Activated T-cell treated with anti-CD3 and anti-CD28 coated beads for 48 hours (primary cell): ENCODE measurements around the gene DPM1.
A peak's percentile ranks its signal among the peaks of the same experiment; 100 is the strongest.

ENCODE experiments used
- DNase-seq: peaks from one replicate; pipeline ENCODE4 v3.0.0-alpha.2; 2020; ENCODE audit warnings: low read depth

The DPM1 gene

DNA sequence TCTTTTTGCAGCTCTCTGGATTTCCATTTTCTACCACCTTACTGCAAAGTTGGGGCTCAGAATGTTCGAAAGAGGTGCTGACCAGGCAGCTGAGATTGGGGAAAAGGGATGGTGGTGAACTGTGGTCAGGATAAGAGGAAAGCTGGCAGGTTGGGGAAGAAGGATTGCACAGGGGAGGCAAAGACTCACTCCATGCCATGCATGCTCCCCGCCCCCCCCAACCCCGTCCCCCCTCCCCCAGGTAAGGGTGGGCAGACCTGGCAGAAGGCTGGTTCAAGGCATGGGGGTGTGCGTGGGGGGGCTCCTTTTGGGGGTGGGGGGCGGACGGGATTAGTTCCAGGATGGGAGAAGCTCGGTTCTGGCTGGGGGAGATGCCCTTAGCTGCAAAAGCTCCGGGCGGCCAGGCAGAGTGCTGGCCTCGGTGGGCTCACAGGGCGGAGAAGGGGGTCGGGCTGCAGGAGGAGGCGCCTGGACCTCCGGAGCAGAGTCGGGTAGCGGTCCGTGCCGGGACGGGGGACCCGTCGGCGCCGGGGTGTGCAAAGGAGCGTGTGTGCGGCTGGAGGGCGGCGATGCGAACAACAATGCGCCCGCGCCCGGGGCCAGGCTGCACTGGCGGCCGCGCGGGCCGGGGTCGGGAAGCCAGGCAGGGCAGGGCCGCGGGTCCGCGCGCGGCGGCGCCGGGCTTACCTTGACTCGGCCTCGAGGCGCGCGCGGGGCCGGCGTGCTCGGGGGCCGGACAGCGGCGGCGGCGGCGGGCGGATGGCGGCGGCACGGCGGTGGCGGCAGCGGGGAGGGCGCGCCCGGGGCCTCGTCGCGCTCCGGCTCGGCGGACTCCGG is 28.0 kb downstream of the DPM1 start:
- peak; percentile 24 for DNase-seq

DNA sequence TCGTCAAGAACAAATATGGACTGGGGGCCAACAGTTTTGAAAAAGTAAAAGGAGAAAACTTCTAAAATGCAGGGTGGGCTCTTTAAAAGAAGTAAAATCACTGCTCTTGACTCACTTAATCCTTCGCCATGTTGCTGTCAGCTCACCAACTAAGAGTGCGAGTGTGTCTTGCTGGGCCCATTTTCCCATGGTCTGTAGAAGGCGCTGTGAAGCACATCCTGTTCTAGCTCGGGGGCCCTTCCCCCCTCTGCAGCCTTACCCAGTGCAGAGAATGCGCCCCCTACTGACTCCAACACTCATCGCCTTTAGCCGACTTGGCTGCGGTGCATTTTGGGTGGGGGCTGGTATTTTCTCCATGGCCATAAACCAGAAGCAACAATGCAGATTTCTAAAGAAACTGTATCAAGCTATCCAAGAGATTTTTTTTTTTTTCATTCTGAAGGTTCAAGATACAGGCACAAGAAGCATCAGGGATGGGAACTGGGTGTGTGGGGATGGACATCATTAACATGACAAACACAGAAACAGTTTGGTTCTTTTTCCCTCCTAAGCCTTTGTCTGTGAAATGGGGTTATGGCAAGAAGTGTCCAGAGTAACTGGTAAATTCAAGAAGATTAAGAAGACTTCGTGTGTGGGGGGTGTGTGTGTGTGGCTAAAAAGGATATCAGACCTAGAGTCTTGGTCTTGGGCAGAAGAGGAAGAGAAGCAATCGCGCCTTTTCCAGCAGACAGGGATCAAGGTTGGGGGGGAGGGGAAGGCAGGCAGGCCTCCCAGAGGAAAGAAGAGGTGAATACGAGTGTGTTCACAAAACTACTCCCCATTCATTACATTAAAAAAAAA is 28.8 kb downstream of the DPM1 start:
- peak; percentile 88 for DNase-seq

DNA sequence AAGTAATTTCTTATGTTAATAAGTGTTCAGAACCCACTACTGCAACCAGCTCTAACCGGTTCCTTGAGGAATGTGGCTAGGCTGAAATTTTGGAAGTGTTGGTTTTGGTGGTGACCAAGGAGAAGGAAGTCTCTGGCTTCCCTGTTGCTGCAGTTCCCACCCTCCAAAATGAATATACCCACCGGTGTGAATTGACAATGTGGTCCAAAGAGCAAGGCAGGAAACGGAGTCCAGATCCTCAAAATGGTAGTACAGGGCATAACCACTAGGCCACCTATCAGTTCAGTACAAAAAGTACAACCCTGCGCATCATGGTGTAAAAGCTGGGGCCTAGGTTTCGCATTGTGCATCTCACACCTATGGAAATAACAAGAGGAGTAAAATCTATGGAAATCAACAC is 29.9 kb downstream of the DPM1 start:
- DNase-seq, result no peak

DNA sequence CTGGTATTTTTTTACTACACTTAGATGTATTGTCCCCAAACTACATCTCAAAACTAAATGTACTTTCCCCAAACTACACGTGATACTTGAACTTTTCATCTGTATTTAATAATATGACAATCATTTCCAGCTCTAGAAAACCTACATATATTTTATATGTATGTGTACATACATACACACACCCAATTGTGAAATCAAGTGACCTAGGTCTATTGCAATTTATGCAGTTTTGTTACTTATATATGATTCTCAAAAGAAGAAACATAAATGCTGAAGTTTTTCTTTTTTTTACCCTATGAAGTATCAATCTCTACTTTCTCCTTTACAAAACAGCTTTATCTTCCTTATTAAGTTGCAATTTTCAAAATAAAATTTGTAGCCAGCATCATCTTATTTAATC is 31.8 kb downstream of the DPM1 start:
- no peak for DNase-seq

DNA sequence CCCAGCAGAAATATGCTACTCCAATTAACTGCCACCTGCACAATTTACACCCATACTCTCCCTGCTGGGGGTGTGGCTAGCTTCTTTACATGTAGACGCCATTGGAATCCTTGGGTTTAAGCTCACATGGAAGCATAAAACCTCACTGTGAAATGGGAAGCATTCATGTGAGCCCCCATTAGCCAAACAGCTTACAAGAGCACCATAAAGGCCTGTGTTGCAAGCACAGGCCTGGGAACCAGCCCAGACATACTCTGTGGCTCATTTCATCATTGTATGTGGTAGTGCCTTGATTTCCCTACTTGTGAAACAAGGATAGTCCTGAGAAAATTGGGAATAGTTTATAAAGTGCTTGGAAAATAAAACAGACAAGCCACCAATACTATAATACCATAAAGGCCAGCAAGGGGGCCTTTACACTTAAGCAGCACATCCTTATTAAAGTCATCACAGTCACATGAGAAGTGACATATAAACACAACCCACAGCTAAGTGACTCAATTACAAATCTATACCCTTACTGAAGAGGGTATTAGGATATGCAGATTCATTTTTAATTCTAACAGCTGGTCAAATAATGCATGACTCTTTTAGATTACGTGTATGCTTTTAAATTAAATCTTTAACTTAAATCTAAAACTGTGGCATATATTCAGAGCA is 33.9 kb downstream of the DPM1 start:
- DNase-seq, result no peak

DNA sequence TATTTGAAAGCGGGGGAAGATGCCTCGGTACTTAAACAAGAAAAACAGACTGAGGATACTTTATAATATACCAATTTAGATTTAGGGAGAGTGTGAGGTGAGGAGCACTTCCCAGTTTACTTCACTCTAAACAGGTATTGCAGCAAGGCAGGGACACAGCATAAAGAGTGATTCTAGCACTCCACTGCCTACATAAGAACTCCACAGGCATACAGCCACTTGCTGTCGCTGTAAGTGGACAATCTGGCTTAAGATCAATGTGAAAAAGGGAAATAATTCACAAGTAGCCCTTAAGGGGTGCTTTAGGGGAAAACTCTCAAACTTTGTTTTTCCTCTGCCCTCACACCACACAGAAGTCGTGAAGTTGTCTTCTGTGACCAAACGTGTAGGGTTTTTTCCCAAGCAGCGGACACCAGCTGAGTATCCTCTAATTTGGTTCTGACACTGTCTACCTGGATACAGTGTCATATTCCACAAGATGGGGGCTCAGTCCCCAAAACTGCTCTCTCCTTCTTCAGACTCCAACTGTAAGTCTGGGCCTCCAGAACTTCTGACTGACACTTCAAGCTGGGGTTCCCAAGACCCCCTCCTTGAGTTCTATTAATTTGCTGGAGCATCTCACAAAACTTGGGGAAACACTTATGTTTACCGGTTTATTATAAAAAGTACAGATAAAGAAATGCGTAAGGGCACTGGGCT is 36.4 kb downstream of the DPM1 start:
- DNase-seq, result no peak

DNA sequence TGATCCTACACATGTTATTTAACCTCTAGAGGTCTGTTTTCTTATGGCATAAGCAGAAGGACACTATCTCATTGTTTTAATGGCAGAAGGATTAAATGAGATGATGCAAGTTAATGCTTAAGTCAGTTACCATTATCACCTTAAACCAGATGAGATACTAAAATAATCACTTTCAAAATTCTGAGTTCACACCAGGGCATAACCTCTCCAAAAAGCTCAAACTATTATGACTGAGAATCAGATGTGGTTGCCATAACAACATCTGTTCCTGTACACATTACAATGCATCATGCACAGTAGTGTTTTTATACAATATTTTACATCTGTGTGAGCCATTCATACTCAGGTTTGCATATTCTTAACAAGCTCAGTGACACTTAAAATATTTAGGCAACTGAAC is 37.3 kb downstream of the DPM1 start:
- DNase-seq, result no peak

DNA sequence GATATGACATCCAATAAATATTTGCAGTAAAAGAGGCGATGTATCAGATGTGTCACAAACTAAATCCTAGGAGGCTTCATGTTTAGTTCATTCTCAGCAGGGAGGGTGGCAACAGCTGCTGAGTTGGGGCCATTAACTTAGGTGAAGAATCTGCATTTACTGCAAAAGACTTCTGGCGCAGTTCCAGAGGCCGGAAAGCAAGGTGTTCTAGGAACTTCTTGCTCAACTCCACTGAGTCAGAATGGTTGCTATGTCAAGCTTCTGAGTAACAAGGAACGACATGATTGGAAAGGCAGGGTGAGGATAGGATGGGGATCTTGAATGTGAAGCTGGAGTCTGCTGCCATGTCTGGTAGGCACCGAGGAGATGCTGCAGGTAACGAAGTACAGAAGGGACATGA is 38.8 kb downstream of the DPM1 start:
- DNase-seq, result no peak

DNA sequence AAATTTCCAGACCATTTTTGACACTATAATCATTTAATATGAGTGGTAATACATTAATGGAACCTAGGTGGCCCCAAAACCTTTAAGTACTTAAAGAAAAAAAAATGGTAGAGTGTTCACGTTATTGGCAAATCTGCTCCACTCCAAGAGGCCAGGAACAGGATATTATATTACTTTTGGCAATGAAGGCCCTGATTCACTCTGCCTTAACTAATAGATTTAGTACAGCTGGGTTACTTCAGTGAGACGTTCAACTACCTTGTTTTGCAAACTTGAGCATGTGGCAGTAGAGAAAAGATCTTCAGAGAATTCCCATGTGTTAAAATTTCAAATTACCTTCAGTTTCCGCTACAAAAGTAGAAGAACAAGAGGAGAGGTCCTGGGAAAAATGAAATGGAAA is 39.9 kb downstream of the DPM1 start:
- DNase-seq, result no peak

DNA sequence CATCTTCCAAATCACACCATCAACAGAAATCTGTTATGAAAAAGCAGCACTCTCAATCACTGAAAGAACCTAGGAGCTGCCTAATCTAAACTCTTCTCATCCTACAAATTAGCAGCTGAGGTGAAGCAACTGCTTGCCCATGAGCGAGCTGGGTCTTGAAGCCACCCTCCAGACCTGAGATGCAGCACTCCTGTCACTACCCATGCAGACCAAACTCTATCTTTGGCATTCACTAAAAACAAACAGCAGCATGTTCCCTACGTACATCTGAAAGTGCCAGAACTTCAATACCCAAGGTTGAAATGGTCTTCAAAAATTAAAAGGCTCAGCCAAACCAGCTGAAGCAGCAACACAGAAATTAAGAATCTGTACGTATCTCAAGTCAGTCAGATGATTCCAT is 41.4 kb downstream of the DPM1 start:
- no peak for DNase-seq

DNA sequence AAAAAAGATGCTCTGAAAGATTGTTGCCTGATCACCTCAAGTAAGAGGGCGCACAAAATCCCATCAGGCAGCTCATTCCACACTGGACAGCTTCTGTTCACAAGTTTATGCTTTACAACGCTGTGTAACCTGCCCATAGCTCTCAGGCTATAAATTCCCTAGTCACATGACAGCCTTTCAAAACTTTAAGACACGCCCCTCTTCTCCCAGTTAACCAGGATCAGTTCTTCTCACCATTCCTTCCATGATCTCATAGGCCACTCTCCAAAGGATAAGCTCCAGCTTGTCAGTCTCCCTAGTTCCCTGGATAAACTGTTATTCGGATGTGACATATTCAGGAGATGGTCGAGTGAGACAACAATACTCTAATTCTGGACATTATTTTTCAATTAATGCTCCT is 42.1 kb downstream of the DPM1 start:
- DNase-seq, result no peak

DNA sequence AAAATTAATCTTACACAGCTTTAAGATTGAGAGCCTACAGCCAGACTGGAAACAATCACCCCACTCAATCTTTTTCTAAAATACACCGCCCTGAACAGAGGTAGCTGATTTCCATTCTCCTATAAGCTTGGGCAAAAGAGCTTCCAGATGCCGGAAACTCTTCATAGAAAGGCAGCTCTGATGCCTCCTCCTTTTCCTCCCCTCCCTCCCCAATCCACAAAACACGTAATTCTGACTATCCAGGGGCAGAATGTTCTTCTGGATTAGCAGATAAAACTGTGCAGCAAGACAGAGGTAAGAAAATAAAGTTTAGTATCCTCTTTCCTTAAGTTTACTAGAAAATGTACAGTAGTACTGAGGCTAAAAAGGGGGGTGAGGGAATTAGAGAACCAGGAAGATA is 42.9 kb downstream of the DPM1 start:
- DNase-seq, result no peak

DNA sequence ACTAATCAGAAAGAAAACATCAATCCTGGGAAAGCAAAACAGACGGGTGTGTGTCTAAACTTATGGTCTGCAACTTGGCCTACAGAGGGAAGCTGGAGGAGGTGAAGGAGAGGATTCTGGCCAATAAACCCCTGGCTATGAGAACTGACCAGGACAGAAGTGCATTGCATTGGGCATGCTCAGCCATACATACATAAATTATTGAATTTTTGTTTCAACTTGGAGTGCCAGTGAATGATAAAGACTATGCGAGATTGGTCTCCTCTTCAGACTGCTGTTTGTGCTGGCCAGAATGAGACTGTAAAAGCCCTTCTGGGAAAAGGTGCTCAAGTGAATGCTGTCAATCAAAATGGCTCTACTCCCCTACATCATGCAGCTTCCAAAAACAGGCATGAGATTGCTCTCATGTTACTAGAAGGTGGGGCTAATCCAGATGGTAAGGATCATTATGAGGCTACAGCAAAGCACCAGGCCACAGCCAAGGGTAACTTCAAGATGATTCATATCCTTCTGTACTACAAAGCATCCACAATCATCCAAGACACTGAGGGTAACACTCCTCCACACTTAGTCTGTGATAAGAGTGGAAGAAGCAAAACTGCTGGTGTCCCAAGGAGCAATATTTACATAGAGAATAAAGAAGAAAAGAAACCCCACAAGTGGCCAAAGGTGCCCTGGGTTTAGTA is 44.5 kb downstream of the DPM1 start:
- DNase-seq, result no peak

DNA sequence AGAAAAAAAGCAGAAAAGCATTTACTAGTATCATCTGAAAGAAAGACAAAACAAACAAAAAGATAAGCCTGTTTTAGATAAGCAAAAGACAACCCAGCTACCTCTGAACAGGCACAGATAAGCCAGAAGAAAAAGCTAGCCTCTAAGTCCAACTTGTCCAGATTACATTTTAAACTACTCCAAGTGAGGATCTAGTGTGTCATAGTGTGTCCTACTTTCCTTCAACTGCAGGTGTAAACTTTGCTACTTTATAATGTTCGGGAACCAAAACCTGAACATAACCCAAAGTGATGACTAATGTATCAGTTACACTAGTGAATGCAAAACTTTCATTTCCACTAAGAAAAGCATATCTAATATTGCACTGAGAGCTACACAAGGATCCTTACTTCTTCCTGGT is 46.6 kb downstream of the DPM1 start:
- DNase-seq, result no peak

DNA sequence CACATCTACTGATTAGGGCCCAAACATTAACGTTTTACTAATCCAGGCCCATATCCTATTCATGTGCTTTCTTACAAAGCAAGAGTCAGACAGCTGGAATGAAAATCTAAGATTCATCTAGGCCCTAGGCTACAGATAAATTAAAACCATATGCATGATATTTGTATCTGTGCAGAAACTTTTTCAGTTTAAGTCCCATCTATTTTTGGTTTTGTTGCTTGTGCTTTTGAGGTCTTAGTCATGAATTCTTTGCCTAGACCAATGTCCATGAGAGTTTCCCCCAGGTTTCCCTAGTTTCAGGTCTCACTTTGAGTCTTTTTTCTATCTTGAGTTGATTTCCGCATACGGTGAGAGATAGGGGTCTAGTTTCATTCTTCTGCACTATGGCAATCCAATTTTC is 47.3 kb downstream of the DPM1 start:
- no peak for DNase-seq

DNA sequence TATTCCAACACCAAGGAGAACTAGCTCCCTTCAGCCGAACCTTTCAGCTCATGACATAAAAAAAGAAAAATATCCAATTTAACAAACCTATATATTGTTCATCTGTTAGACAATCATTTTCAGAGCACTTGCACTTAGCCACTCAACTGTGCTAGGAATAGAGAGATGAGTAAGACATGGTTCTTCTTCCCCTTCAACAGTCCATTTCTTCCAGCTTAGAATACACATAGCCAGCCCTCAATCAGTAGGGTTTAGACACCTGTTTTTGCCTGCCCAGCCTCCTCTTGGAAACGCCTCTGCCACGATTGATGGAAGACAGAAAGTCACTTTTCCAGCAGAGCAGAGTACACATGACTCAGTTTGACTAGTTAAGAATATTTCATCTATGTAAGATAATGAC is 48.9 kb downstream of the DPM1 start:
- no peak for DNase-seq

DNA sequence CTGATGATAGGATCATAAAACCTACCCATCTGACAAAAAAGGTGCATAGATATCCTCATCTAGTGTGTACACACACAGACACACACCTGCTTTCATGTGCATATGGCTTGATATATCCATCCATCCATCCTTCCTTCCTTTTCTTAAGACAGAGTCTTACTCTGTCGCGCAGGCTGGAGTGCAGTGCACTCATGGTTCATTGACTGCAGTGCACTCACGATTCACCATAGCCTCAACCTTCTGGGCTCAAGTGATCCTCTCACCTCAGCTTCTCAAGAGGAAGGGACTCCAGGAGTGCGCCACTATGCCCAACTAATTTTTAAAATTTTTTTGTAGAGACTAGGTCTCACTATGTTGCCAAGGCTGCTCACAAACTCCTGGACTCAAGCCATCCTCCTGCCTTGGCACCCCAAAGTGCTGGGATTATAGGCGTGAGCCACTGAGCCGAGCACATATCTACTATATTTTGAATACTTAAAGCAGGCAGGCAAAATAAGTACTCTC is 54.2 kb downstream of the DPM1 start:
- no peak for DNase-seq

DNA sequence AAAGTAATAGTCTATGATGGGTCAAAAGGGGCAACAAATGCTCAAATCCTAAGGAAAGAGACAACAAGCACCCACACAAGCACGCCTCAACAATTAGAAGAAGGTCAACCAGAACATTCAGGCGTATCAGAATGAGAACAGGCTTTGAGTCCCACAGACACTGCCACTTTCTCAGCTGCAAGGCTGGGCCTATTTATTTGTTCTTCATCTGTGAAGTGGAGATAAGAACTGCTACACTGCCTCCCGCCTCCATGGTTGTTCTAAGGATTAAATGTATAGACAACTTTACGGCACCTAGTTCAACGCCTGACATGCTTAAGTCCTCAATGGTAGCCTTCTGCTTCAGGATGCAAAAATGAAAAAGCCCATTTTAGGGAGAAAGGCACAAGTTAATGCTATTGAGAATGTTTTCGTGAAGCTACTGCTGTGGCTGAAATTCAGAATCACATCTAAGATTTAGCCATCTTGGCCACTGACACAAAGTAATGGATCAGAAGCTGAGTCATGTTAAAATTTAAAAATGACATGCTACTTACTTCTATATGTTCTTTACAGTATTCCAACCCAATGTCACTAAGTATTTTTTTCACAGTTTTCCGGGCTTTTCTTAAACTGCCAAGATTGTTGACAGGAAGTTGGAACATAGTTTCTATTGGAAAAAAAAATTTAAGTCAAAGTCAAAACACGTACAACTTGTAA is 54.8 kb downstream of the DPM1 start:
- DNase-seq, result no peak

DNA sequence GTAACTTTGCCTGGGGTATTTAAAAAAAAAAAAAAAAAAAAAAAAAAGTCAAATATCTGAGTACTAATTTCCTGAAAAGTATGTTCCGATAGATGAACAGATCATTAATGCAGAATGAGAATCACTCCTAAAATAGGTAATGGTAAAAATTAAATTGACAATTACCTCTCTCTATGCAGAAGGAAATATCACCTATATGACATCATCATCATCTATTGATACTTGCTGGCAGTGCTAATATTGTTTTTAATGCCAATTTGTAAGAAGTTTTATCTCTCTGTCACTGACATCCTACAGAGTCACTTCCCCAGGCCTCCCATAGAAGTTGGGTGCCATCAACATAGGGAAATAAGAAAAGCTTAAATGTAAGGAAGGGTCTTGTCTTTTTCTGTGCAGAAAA is 57.0 kb downstream of the DPM1 start:
- no peak for DNase-seq

DNA sequence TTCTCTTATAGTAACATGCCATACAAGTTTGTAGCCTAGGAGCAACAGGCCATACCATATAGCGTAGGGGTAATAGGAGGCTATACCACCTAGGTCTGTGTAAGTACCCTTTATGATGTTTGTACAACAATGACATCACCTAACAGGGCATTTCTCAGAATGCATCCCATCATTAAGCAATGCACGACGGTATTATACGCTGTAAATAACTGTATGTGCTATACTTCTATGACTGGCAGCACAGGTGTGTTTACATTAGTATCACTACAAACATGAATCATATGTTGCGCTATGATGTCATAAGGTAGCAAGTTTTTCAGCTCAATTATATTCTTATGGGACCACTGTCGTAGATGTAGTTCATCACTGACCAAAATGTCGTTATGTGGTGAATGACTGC is 58.1 kb downstream of the DPM1 start:
- DNase-seq, result no peak

DNA sequence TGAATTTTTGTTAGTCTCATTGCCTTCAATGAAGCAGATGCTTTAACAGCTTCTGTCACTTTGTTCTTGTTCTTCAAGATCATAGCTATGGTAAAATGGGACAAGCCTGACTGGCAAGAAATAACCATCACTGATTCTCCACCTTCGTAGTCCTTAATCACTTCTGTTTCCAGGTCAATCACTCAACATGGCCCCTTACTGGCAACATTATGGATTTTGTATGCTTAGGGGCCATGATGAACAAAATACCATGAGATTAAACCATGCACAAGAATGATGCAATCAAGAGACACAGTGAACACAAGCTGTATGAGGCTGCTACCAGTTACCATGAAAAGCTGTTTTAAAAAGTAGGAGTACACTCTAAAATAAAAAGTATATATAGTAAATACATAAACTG is 59.9 kb downstream of the DPM1 start:
- DNase-seq, result no peak
